ENCODE measurements around the gene TNFRSF8. TPM values are rescaled to one million over a fixed set of nuclear protein-coding genes. Genes with fewer than 3 reads are reported as not detected.

Gene TNFRSF8
- total and polyA plus RNA-seq, 7 donors: 0.68 to 1.8 (median 0.87) TPM; not detected in 1

DNA sequence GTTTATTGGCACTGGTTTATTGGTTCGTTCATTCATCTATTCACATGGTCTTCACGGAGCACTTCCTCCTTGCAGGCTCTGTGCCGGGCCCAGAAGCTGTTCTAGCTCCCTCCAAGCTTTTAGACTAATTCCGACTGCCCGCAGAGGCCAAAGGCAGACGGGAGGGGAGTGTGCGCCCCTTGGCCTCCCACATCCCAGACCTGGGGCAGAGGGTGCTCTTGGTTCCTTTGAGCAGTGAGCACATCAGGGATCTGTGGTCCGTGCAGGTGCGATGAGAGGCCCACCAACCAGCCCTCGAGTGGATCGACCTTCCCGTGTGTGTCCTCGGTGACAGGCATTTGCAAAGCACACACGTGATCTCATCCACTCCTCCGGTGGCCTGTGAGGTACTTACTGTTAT is 65.0 kb downstream of the TNFRSF8 start:
- 88 to 89% methylated on average over 15 of the region's 15 CpGs for WGBS, 2 donors
- DNase-seq: no peak
- intact Hi-C loops (cut with DNase I): no loop called here
- Histone ChIP-seq H3K9me3 (no peaks in the 10 kb centered on the region), H3K4me3 (no peak overlapping the region), H3K4me1 (peaks cover 0 to 9% (median 4%) of the 10 kb centered on the region in 4 donors), H3K27me3 (no peaks in the 10 kb centered on the region), H3K36me3 (no peaks in the 10 kb centered on the region), H3K27ac (no peak overlapping the region)
- TF ChIP-seq POLR2AphosphoS5 (IDR thresholded peaks at IDR 0.05): no peak
- TF ChIP-seq, protein P1, sequence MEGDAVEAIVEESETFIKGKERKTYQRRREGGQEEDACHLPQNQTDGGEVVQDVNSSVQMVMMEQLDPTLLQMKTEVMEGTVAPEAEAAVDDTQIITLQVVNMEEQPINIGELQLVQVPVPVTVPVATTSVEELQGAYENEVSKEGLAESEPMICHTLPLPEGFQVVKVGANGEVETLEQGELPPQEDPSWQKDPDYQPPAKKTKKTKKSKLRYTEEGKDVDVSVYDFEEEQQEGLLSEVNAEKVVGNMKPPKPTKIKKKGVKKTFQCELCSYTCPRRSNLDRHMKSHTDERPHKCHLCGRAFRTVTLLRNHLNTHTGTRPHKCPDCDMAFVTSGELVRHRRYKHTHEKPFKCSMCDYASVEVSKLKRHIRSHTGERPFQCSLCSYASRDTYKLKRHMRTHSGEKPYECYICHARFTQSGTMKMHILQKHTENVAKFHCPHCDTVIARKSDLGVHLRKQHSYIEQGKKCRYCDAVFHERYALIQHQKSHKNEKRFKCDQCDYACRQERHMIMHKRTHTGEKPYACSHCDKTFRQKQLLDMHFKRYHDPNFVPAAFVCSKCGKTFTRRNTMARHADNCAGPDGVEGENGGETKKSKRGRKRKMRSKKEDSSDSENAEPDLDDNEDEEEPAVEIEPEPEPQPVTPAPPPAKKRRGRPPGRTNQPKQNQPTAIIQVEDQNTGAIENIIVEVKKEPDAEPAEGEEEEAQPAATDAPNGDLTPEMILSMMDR (IDR thresholded peaks at IDR 0.05): no peak
- TF ChIP-seq POLR2A (IDR thresholded peaks at IDR 0.05): no peak
- TF ChIP-seq EP300 (IDR thresholded peaks at IDR 0.05): no peak

GRCh38 chr1:12129624-12130023 is 66.5 kb downstream of the TNFRSF8 start:
- no peak for DNase-seq
- intact Hi-C loops (cut with DNase I): loop anchor here (10.0 kb wide), 1 partner anchor 525 kb away; no protein-coding TSS in a partner anchor
- 83 to 90% methylated on average over 12 of the region's 12 CpGs for WGBS, 2 donors
- TF ChIP-seq, protein P1 (IDR thresholded peaks at IDR 0.05): no peak
- no peak for TF ChIP-seq EP300 (IDR thresholded peaks at IDR 0.05)
- no peak for TF ChIP-seq POLR2AphosphoS5 (IDR thresholded peaks at IDR 0.05)
- no peak for TF ChIP-seq POLR2A (IDR thresholded peaks at IDR 0.05)
- Histone ChIP-seq H3K36me3 (no peaks in the 10 kb centered on the region), H3K27ac (no peak overlapping the region), H3K27me3 (no peaks in the 10 kb centered on the region), H3K4me1 (peaks cover 0 to 9% (median 4%) of the 10 kb centered on the region in 4 donors), H3K9me3 (no peaks in the 10 kb centered on the region), H3K4me3 (no peak overlapping the region)

DNA sequence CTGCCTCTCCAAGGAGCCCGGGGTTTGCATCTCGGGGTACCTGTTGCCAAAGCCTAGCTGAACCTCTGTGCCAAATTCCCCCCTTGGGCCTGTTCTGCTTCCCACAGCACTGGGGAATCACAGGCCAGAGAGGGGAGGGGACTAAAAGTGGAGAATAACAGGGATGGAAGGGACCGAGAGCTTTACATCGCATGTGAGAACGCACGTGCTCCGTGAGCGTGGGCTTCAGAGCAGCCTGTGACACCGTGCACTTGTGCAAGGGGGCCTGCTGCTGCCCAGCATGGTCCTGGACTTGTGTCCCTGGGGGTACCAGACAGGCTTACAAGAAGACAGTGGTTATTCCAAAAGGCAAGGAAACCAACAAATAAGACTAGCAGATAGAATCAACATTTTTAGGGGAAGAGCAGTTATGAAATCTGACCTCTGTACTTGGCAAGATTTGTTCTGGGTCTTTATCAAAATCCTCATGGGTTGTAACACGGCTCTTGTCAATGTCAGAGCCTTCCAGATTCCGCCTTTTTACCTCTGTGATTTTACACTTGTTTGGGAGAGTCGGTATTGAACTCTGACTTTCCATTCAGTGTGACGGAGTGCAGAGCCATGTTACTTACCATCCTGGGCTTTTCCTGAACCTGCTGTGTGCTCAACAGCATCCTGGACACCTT is 67.5 kb downstream of the TNFRSF8 start:
- no peak overlapping the region for H3K4me3 ChIP-seq
- no peak overlapping the region for H3K27ac ChIP-seq
- whole genome bisulfite sequencing, 2 donors: 79 to 85% methylated on average over 13 of the region's 13 CpGs
- no peaks in the 10 kb centered on the region for H3K27me3 ChIP-seq
- TF ChIP-seq, protein P1 (IDR thresholded peaks at IDR 0.05): no peak
- TF ChIP-seq EP300 (IDR thresholded peaks at IDR 0.05) (no peak), POLR2A (IDR thresholded peaks at IDR 0.05) (no peak), POLR2AphosphoS5 (IDR thresholded peaks at IDR 0.05) (no peak)
- H3K36me3 ChIP-seq: no peaks in the 10 kb centered on the region
- no peaks in the 10 kb centered on the region for H3K9me3 ChIP-seq
- DNase-seq: no peak
- intact Hi-C loops (cut with DNase I): loop anchor here (10.0 kb wide), 1 partner anchor 524 kb away; no protein-coding TSS in a partner anchor
- peaks cover 0 to 4% (median 2%) of the 10 kb centered on the region in 4 donors for H3K4me1 ChIP-seq

DNA sequence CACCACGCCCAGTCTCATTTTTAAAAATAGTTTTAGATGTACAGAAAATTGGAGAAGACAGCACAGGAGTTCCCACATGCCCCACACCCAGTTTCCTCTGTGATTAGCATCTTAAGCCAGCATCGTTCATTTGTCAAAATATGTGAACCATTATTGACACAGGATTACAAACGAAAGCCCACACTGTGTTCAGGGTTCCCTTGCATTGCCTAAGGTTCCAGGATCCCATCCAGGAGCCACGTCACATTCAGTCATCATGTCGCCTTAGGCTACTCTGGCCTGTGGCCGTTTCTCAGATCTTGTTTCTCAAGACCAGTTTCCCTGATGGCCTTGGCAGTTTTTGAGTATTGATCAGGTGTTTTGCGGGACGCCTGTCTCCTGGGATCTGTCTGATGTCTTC is 69.0 kb downstream of the TNFRSF8 start:
- TF ChIP-seq POLR2AphosphoS5 (IDR thresholded peaks at IDR 0.05) (no peak), EP300 (IDR thresholded peaks at IDR 0.05) (no peak)
- TF ChIP-seq, protein P1 (IDR thresholded peaks at IDR 0.05): no peak
- H3K9me3 ChIP-seq: no peaks in the 10 kb centered on the region
- no peaks in the 10 kb centered on the region for H3K36me3 ChIP-seq
- DNase-seq: no peak
- H3K4me1 ChIP-seq: peaks cover 0 to 7% (median 3%) of the 10 kb centered on the region in 4 donors
- H3K27ac ChIP-seq: peak overlapping the region in 2 of 4 donors; percentile 34 to 58
- no peaks in the 10 kb centered on the region for H3K27me3 ChIP-seq
- 85 to 91% methylated on average over 8 of the region's 8 CpGs for WGBS, 2 donors
- no peak overlapping the region for H3K4me3 ChIP-seq
- intact Hi-C loops (cut with DNase I): loop anchor here (10.0 kb wide), 1 partner anchor 523 kb away; no protein-coding TSS in a partner anchor
